NT2/D1 (cell line): ENCODE results near the gene POLR3A.

ENCODE experiments used
- DNase-seq: peaks from one replicate; pipeline ENCODE4 v3.0.0-alpha.2; 2011; ENCODE audit warnings: low read depth, low spot score
- H3K27me3 ChIP-seq: 2 replicates; pipeline ENCODE4 v1.6.0; 2011; ENCODE audit warnings: mild to moderate bottlenecking; ENCODE audit not compliant: insufficient read length, insufficient read depth
- H3K36me3 ChIP-seq: 2 replicates; pipeline ENCODE4 v1.6.1; 2011; ENCODE audit warnings: mild to moderate bottlenecking, low read length, mixed read lengths; ENCODE audit not compliant: insufficient read depth, insufficient read length
- H3K4me1 ChIP-seq: 2 replicates; pipeline ENCODE4 v1.5.1; 2011; ENCODE audit not compliant: insufficient read depth, insufficient read length
- H3K4me3 ChIP-seq: 2 replicates; pipeline ENCODE4 v1.5.1; 2011; ENCODE audit warnings: low read depth; ENCODE audit not compliant: insufficient read length
- H3K9ac ChIP-seq: 2 replicates; pipeline ENCODE4 v1.6.0; 2011; ENCODE audit warnings: low read depth; ENCODE audit not compliant: insufficient read length
- H3K9me3 ChIP-seq: 2 replicates; pipeline ENCODE4 v1.5.1; 2011; ENCODE audit warnings: mild to moderate bottlenecking, low read length; ENCODE audit not compliant: insufficient read depth
- SUZ12 ChIP-seq: IDR thresholded peaks from 2 replicates; pipeline ENCODE4 v1.6.1; 2011; ENCODE audit not compliant: insufficient read length, insufficient read depth; ENCODE audit errors: extremely low read depth
- YY1 ChIP-seq: IDR thresholded peaks from 2 replicates; pipeline ENCODE4 v1.6.1; 2011; ENCODE audit not compliant: insufficient read length, insufficient read depth
- ZNF274 ChIP-seq: IDR thresholded peaks from 2 replicates; pipeline ENCODE4 v1.6.1; 2011; ENCODE audit warnings: mild to moderate bottlenecking, low read depth, low read length

Gene POLR3A

DNA sequence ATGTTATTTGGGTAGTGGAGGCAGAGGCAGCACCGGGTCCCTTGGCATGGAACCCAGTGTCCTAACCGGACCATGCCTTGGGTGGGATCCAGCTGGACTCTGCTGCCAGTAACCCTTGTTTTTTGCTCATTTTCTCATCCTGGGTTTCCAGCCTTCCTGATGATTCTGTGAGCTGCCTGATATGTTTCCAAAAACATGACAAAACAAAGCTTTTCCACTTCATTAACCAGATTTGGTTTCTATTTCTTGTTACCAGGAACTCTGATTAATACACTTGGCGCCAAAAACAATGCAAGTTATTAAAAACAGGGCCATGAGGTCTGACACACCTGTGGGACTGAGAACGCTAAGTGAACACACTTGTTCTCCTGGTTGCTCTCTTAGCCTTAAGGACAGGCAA, 69.9 kb downstream of the POLR3A start:
- no peak for TF ChIP-seq YY1
- TF ChIP-seq ZNF274, result no peak
- TF ChIP-seq SUZ12, result no peak
- H3K9me3 ChIP-seq, result peaks cover 18% of the 10 kb centered on the region
- H3K36me3 ChIP-seq, result no peaks in the 10 kb centered on the region
- H3K4me3 ChIP-seq, result no peak overlapping the region
- H3K4me1 ChIP-seq, result peaks cover 3% of the 10 kb centered on the region
- H3K9ac ChIP-seq, result no peak overlapping the region
- no peaks in the 10 kb centered on the region for H3K27me3 ChIP-seq
- DNase-seq, result no peak

DNA sequence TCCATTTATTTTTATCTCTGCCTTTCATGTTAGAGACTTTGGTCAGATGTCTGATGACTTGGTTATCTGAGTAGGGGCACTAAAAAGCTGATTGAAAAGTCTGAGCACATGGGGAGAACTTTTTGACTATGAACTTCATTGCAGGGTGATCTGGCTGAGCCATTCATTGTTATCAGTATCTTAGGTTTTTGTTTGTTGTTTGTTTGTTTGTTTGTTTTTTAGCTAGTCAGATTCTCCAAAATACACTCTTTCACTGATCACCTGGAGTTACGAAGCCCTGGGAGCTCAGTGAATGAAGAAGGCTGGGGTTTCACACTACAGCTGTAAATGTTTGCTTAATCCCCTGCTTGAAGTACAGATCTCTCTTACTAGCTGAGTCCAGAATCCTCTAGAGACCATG, 74.2 kb downstream of the POLR3A start:
- no peak overlapping the region for H3K4me3 ChIP-seq
- no peaks in the 10 kb centered on the region for H3K36me3 ChIP-seq
- no peak overlapping the region for H3K9ac ChIP-seq
- H3K27me3 ChIP-seq, result no peaks in the 10 kb centered on the region
- TF ChIP-seq ZNF274 (no peak), YY1 (no peak), SUZ12 (no peak)
- no peak for DNase-seq
- H3K9me3 ChIP-seq, result peaks cover 30% of the 10 kb centered on the region
- peaks cover 3% of the 10 kb centered on the region for H3K4me1 ChIP-seq

DNA sequence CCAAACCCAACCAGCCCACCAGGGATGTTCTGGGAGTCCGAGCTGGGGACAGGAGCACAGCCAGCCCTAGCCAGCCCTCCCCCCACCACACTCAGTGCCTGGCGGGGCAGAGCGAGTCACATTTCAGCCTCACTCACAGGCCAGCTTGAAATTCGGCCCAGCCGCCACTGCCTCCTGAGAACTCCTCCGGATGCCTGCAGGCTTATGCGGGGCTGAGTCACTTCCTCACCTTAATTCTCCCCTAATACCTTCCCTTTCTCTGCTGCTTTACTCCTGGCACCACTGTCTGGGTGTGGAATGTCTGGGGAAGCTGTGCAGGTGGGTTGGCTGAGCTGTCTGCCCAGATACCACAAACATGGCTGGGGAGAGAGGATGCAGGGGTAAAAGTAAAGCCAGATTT, 80.1 kb downstream of the POLR3A start:
- H3K4me3 ChIP-seq, result no peak overlapping the region

DNA sequence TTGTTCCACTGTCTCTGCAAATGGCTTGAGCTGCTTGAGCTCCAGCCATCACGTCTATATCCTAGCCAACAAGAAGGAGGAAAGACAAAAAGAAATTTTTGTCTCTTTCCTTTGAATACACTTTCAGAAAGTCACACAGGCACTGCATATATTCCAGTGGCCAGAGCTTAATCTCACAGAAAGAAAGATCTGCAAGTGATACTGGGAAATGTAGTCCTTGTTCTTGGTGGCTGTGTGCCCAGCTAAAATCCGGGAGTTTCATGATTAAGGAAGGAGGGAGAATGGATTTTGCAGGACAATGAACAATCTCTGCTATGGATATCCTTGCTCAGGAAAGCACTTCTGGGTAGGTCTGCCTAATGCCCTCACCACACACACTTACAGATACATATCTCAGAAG, 83.2 kb downstream of the POLR3A start:
- no peaks in the 10 kb centered on the region for H3K36me3 ChIP-seq
- peaks cover 10% of the 10 kb centered on the region for H3K9me3 ChIP-seq
- no peak overlapping the region for H3K9ac ChIP-seq
- no peak for TF ChIP-seq ZNF274
- TF ChIP-seq YY1, result no peak
- no peak for TF ChIP-seq SUZ12
- peaks cover 7% of the 10 kb centered on the region for H3K4me1 ChIP-seq
- H3K27me3 ChIP-seq, result no peaks in the 10 kb centered on the region
- no peak for DNase-seq
- H3K4me3 ChIP-seq, result no peak overlapping the region

More for the DNA sequence above, 80.1 kb downstream of the POLR3A start:
- no peaks in the 10 kb centered on the region for H3K27me3 ChIP-seq
- H3K9me3 ChIP-seq, result peaks cover 22% of the 10 kb centered on the region
- no peaks in the 10 kb centered on the region for H3K36me3 ChIP-seq
- H3K9ac ChIP-seq, result peak overlapping the region; percentile 47
- no peak for TF ChIP-seq YY1
- TF ChIP-seq ZNF274, result no peak
- TF ChIP-seq SUZ12, result no peak
- peak; percentile 87 for DNase-seq
- H3K4me1 ChIP-seq, result peaks cover 3% of the 10 kb centered on the region

DNA sequence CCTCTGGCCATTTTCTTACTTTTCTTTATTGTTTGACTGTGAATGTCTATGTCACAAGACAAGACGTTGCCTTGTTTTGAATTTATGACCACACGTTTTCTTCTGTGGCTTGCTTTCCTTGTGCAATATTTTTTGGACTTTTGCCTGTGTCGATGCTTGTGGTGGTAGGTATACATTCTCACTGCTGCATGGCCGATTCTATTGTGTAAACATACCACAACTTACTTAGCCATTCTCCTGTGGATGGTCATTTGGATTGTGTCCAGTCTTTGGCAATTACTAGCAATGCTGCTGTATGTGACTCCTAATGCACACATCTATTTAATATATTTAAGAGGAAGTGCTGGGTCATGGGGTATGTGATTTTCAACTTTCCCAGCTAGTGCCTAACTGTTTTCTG, 84.8 kb downstream of the POLR3A start:
- Histone ChIP-seq H3K9ac (no peak overlapping the region), H3K4me3 (no peak overlapping the region), H3K36me3 (no peaks in the 10 kb centered on the region), H3K9me3 (no peaks in the 10 kb centered on the region), H3K27me3 (no peaks in the 10 kb centered on the region), H3K4me1 (peaks cover 7% of the 10 kb centered on the region)
- no peak for TF ChIP-seq ZNF274
- TF ChIP-seq YY1, result no peak
- TF ChIP-seq SUZ12, result no peak
- DNase-seq, result no peak

DNA sequence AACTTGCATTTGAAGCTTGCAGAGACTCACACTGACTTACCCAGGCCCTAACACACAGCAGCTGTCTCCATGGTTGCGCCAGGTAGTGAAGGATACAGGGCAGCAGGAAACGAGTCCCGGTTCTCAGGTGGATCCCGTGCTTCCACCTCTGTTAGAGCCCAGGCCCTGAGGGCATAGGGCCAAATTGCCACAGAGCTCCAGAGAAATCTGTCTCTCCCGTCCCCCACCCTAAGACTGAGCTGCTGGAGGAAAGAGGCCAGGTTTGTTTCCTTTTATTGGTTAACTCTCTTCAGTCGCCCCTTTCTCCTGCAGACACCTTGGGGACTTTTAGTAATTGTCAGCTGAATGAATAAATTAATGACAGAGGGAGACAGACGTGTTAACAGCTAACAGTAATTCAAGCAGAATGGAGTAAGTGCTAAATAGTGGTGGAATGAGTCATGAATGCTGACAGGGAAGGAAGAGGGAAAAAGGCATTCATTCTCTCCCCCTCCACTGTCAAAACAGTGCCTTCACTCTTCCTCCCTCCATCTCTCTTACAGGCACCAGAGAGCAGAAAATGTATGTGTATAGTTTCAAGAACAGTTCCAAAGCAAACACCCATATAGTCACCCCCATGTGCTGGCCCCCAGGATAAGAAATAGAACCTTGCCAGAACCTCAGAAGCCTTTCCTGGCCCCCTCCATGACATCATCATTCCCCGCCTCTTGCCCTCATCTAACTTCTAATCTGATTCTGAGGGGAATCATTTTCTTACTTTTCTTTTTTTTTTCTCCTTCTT, 86.0 kb downstream of the POLR3A start:
- TF ChIP-seq YY1, result no peak
- no peak for TF ChIP-seq ZNF274
- TF ChIP-seq SUZ12, result no peak
- H3K36me3 ChIP-seq, result no peaks in the 10 kb centered on the region
- H3K4me3 ChIP-seq, result no peak overlapping the region
- no peak overlapping the region for H3K9ac ChIP-seq
- no peaks in the 10 kb centered on the region for H3K9me3 ChIP-seq
- H3K4me1 ChIP-seq, result peaks cover 7% of the 10 kb centered on the region
- no peaks in the 10 kb centered on the region for H3K27me3 ChIP-seq
- peak; percentile 35 for DNase-seq

DNA sequence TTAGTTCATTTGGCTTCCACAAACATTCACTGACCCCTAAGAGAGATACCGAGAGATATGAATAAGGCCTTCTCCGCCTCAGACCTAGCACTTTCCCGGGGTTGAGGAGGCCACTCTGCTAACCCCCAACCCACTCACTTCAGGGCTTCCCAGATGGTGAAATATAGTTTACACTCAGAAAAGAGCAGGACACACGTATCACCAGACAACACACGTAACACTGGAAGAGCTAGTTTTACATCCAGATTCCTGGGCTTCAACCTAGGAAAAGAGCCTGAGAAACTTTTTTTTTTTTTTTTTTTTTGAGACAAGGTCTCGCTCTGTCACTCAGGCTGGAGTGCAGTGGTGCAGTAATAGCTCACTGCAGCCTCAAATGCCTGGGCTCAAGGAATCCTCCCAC, 87.5 kb downstream of the POLR3A start:
- H3K4me3 ChIP-seq, result no peak overlapping the region
- no peak for TF ChIP-seq ZNF274
- TF ChIP-seq YY1, result no peak
- H3K27me3 ChIP-seq, result no peaks in the 10 kb centered on the region
- no peaks in the 10 kb centered on the region for H3K36me3 ChIP-seq
- DNase-seq, result no peak
- no peak overlapping the region for H3K9ac ChIP-seq
- H3K9me3 ChIP-seq, result no peaks in the 10 kb centered on the region
- H3K4me1 ChIP-seq, result peaks cover 10% of the 10 kb centered on the region
